Cerebellar cortex (tissue), 1 donor: ENCODE measurements around the gene SUMO4.
A peak's percentile ranks its signal among the peaks of the same experiment; 100 is the strongest.
"Not testable (repeated sequence)": the region's sequence is repeated elsewhere in the genome, so short reads cannot be mapped to it uniquely, and the experiment has no call there.

ENCODE experiments used
- DNase-seq: peaks from one replicate; pipeline ENCODE4 v3.0.0-alpha.2; 2015; ENCODE audit warnings: low spot score

The SUMO4 gene

DNA sequence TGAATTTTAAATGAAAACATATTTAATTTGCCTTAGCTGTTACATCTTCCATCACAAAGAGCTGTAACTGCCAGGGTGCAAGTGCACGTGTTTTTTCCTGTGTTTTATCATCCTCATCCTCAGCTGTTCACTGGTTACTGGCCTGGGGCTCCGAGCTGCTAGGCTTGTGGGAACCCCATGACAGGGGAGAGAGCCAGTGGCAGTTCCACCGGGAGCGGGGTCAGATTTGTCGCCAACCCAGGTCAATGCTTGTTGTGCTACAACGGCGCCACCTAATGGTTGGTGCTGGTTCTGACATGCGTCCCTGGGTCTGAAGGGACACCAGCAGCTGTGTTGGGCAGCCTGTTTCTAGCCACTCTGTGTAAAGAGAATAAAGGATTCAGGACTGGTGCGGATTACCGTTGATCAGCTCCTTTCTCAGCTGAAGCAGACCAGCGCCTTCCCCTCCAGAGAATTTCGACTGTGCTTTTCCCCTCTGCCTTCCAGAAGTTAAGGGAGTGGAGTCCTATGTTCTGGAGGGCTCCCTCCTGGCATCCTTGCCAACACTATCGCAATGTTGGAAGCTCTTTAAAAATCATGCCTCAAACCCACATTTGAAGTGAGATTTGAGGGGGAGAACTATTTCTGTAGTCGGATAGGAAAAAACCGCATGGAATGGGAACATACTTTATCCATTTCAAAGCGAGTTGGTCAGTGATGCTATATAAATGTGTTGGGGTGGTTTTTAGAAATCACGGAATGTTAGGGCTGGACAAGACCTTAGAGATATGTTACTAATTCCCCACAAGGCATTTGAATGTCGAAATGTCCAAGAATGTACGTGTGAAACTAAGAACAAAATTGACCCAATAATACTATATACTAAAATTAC, 32.1 kb downstream of the SUMO4 start:
- DNase-seq = peak; percentile 86

DNA sequence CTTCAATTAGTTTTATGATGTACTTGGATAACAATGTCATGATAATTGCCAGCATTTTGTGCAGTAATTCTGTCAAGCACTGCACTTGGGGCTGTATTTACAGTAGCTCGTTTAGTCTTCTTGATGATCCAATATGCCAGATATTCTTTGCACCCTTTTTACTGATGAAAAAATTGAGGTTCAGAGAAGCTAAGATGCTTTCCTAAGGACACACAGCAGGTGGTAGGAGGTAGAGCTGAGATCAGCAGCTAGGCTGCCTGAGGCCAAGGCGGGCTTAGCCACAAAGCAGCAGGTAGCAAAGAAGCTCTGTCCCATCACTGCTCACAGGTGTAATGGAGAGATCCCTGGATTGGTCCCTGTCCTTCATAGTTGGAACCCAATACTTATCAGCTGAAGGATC, 33.3 kb downstream of the SUMO4 start:
- DNase-seq = no peak

DNA sequence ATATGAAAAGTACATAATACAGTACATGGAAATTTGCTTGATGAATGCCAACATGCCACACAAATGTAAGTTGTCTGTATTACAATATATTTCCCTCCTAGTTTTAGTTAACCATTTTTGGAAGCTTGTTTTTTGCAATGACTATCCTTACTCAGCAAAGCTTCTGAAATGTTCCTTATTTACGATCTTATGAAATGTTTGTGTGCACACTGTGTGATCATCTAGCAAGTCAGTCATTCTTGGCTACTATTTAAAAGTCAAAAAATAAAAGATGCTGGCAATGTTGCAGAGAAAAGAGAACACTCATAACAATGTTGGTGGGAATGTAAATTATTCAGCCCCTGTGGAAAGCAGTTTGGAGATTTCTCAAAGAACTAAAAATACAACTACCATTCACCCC, 33.8 kb downstream of the SUMO4 start:
- no peak for DNase-seq

DNA sequence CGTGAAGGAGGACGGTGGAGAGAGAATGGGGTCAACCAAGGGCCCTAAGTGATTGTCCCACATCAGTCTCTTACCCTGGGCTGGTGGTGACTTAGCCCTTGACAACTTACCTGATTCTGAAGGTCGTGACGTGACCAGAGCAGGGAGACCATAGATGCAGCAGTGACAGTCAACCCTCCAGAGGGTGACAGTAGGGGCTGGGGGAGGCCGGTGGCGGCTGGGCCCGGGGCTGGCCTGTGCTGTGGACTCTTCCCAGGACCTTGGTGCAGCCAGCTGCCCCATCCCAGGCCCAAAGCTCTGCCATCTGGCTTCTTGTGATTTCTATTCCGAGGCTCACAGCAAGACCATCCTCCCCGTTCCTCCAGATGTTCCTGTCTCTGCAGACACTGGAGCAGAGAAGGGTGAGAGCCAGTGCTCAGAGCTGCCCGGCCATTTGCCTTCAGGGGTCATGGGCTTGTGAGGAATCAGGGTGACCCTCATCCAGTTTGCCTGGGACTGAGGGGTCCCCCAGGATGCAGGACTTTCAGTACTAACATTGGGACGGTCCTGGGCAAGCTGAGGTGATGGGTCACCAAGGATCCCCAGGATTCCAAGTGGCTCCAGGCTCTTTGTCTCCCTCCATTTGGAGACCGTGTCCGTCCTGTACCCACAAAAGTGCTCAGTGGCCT, 36.0 kb downstream of the SUMO4 start:
- DNase-seq = no peak

DNA sequence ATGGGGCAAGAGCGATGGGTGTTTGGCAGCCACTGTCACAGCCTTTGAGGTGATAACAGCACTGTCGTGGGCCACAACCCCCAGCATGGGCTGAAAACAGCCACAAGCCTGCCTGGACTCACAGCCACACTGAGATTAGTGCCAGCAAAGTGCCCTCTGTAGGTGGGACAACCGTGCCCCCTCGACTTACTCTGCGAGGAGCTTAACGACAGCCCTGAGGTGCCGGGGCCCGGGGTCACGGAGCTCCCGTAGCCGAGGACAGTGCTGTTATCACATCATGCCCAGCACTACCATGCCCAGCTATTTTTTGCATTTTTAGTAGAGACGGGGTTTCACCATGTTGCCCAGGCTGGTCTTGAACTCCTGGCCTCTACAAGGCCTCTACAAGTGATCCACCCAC, 36.6 kb downstream of the SUMO4 start:
- DNase-seq = no peak

DNA sequence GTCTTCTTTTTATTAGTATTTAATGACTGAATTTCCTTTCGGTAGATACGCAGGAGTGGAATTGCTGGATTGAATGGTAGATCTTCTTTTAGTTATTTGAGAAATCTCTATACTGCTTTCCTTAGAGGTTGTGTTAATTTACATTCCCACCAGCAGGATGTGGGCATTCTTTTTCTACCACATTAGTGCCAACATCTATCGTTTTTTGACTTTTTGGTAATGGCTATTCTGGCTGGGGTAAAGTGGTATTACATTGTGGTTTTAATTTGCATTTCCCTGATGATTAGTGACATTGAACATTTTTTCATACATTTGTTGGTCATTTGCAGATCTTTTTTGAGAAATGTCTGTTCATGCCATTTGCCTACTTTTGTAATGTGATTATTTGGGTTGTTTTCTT, 37.1 kb downstream of the SUMO4 start:
- no peak for DNase-seq

DNA sequence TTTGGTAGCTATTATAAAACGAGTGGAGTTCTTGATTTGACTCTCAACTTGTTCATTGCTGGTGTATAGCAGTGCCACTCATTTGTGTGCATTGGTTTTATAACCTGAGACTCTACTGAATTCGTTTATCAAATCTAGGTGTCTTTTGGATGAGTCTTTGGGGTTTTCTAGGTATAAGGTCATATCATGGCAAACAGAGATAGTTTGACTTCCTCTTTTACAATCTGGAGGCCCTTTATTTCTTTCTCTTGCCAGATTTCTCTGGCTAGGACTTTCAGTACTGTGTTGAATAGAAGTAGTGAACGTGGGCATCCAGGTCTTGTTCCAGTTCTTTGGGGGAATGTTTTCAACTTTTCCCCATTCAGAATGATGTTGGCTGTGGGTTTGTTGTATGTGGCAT, 38.8 kb downstream of the SUMO4 start:
- no peak for DNase-seq

DNA sequence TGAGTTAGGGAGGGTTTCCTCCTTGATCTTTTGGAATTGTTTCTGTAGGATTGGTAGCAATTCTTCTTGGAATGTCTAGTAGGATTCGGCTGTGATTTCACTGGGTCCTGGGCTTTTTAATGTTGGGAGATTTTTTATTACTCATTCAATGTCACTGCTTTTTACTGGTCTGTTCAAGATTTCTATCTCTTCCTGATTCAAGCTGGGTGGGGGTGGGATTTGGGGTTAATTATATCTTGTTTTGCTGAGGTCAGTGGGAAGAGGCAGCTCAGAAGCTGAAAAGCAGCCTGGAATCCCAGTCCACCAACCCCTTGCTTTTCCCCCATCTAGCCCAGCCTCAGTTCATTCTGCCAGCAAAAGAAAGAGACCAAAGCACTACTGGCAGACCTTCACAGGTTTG, 39.6 kb downstream of the SUMO4 start:
- no peak for DNase-seq

DNA sequence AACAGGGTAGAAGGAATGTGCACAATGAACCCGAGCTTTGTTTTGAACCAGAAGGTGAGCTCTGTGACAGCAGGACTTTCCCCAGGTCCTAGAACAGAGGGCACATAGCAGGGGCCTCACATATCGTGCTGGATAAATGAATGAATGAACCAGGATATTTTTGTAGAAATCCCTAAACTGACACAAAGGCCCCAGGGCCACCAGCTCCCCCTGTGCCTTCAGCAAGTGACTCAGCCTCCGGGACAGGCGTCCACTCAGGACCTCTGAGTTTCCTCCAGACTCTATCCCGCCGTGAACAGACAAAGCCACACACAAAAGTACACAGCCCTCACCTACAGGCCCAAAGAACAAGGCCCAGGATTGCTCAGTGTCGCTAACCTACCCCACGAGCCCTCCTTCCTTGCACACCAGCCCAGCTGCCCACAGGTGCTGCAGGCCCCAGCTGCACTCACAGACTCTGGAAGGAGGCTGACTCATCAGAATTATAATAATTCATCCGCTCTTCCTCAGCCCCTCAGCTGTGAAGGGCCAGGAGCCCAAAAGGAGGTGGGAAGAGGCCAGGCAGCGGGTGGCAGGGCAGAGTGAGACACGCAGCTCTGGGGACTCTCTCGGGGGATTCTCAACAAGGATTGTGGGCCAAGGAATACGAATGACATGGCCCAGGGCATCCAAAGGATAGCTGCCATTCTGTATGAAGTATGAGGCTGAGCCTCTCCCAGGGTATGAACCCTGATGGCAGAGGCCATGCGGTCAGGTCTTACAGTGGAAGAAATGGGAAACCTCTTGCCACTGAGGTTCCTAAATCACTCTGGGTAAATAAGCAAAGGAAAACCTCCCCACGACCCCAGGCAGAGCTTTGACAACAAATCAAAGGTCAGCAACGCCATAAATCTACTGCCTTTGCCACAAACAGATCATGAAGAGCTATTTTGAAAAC, 40.9 kb downstream of the SUMO4 start:
- DNase-seq = no peak

DNA sequence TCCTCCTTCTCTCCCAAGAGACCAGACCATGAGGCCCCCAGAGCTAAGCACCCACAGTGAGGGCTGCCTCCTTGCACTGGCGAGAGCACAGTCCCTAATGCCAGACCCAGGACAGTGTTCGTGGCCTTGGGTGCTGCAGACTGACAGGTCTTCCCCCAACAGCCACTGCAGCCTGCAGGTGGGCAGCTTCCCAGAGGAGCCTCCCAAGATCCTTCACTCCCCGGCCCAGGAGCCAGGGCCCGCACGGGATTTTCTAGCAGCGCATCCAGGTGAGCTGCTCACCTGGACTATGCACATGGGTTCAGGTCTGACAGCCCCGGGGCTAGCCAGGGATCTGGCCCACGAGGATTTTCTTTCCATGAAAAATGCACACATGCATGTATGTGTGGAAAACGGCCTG, 41.7 kb downstream of the SUMO4 start:
- no peak for DNase-seq

DNA sequence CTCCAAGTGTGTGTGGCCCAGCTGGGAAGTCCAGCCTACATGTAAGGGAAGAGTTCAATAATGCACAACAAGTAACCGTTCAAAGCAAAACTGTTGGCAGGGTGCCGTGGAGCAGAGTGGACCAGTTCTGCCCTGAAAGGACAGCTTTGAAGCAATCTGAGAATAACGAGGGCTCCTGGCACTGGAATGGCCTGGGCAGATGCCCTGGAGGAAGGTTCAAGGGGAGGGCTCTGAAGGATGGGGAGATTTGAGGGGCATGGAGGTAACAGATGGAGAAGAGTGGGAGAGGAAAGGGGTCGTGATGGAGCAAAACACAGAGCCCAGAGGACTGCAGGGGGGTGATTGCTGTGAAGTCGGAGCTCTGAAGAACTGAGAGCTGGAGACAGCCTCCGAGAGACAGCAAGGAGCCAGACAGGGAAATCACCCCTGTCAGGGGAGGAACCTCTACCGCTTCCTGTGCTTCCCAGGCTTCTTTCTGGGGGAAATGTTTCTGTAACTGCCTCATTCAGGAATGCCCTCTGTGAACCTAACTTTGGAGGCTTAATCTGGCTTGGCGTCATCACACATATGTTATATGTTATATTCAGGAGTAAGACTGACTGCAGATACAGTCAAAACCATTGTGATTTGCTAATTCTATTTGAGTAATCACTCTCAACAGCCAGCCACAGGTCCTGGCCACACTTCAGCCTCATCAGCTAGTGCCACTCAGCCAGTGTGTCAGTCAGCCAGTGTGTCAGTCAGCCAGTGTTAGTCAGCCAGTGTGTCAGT, 43.5 kb downstream of the SUMO4 start:
- DNase-seq = no peak

DNA sequence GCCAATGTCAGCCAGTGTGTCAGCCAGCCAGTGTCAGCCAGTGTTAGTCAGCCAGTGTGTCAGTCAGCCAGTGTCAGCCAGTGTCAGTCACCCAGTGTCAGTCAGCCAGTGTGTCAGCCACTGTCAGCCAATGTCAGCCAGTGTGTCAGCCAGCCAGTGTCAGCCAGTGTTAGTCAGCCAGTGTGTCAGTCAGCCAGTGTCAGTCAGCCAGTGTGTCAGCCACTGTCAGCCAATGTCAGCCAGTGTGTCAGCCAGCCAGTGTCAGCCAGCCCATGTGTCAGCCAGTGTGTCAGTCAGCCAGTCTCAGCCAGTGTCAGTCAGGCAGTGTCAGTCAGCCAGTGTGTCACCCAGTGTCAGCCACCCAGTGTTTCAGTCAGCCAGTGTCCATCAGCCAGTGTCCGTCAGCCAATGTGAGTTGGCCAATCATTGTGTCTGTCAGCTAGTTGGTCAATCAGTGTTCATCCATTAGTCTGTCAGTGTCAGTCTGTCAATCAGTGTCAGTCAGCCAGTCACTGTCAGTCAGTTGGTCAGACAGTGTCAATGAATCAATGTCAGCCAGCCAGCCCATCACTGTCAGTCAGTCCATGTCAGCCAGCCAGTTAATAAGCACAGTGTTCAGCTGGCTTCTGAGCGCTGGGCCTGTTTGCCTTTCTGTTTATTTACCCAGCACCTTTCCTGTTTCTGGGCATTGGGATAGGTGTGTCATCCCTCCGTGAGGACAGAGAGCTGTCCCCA, 44.5 kb downstream of the SUMO4 start:
- not testable (repeated sequence) for DNase-seq

DNA sequence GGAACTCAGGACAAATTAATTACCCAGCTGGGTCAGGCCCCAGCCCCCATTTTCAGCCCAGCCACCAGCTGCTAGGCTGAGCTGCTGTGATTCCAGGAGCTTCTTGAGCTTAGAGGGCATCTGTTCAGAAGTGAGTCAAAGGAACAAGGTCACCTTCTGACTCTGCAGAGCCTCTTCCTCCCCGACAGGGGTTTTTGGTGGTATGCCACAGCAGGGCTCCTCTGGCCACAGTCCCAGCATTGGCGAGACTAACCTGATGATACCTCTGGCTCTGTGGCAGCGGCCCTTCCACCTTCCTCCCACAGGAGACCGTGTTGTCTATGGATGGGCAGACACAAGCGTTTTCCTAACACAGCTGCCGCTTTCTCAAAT, 45.0 kb downstream of the SUMO4 start:
- no peak for DNase-seq

DNA sequence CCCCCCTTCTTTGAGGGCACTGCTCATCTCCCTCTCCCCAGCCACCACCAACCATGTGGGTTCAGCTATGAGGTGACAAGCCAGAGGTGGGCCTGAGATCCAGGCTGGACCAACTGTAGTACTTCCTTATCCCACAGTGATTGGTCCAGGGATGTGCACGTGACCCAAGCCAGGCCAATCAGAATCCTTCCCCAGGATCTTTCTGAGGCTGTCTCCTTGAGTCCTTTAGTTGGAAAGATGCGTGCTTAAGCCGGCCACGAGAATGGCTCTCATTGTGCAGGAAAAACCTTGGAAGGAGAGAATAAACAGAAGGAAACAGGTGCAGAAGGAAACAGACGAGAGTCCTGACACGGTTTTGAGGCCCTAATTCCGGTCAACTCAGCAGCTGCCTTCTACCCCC, 45.5 kb downstream of the SUMO4 start:
- no peak for DNase-seq

DNA sequence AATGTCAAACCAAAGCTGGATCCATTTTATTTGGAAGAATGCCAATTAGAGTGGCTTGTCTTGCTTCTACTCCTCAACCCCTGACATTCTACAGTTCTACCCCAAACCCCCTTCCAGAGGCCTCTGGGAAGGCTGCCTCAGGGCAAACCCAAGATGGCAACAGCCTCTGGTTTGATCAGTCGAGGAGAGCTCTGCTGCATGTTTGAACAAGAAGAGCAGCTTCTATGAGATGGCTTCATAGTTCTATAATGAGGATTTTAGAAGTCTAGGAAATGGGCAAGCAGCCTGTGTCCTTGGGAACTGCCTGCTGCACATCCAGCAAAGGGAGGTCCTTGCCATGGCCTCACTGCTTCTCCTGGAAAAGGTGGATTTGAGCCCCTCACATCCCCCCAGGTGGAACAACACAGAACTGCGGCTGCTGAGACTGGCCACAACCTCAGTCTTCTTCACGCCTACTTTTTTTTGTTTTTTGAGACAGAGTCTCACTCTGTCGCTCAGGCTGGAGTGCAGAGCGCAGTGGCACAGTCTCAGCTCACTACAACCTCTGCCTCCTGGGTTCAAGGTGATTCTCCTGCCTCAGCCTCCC, 46.8 kb downstream of the SUMO4 start:
- DNase-seq = no peak

DNA sequence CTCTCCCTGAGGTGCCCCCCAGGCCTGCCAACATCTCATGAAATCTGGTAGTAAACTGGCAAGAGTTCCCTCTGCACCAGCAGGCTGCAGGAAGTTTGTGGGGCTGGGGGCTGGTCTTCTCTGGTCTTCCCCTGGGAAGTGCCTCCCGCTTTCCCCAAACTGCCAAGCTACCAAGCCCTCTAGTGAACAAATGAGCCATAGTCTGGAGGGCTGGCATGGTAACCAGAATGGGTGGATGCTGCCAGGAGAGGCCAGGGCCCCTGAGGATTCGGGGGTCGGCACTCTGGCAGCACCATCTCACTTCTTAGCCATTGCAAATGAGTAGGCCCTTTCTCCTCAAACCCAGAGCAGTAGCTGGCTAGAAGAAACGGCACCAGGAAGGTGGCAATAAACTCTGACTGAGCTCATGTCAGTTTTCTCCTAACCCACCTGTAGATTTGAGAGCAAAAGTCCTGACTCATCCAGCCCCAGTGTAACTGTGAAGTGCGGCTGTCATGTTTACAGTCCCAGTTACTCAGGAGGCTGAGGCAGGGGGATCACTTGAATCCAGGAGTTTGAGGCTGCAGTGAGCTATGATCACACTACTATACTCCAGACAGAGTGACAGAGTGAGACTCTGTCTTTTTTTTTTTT, 48.9 kb downstream of the SUMO4 start:
- DNase-seq = no peak

DNA sequence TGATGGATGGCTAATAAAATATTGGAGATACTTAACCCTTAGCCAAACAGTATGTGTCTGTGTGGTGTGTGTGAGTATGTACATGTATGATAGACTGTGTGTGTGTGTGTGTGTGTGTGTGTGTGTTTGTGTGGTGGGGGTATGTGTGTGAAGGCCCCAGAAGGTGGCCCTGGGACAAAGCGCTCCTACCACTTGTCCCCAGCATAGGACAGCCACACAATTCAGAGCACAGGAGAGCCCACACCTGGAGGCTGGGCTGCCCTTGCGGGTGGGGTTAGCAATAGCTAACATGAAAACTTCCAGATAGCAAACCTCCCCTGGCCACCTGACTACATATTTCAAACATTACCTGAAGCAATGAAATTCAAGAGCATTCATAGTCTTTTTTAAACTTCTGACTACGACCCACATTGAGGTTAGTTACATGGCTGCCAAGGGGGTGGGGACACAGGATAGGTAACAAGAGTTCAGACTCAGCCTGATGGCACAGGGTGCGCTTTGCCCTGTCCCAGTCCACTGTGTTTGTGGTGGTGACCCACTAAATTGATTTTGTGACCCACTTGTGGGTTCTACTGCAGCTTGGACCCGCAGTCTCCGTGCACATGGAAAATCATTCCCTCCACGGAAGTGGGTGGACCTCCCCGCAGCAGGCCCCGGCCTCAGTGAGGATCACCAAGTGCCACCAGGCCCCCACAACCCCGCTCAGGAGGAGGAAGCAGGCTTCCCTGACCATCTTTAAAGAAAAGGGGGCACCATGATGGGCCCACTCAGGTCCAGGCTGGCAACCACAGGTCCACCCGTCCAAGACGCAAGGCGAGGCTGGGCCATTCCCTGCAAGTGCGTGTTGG, 50.0 kb downstream of the SUMO4 start:
- DNase-seq = no peak
